Endothelial cell of umbilical vein (primary cell): ENCODE data around the gene ARHGEF28.

Source experiments
- EZH2 ChIP-seq: IDR thresholded peaks from 2 replicates; pipeline ENCODE4 v1.6.1; 2012; ENCODE audit warnings: borderline replicate concordance, low read depth, mild to moderate bottlenecking, moderate library complexity, low read length, inconsistent platforms; ENCODE audit not compliant: severe bottlenecking
- MYC ChIP-seq: IDR thresholded peaks from one replicate; pipeline ENCODE4 v1.6.1; 2011; ENCODE audit warnings: mild to moderate bottlenecking, low read depth, low read length
- POLR2A ChIP-seq: IDR thresholded peaks from 2 replicates; pipeline ENCODE4 v1.6.1; 2012; ENCODE audit warnings: low read depth, mild to moderate bottlenecking, control low read depth, low read length
- POLR2AphosphoS5 ChIP-seq: IDR thresholded peaks from 2 replicates; pipeline ENCODE4 v1.6.1; 2012; ENCODE audit warnings: low read depth, mild to moderate bottlenecking, control low read depth, low read length, moderate library complexity; ENCODE audit not compliant: insufficient read depth
- TF ChIP-seq, protein P1 (sequence below), 2 donors: IDR thresholded peaks; 1 replicate in 1 of 2; 2 replicates in 1 of 2; pipeline ENCODE4 v1.5.1; 2011; ENCODE audit warnings: low read length in 2 of 2, mild to moderate bottlenecking in 2 of 2, moderate library complexity in 2 of 2, control low read depth in 1 of 2, inconsistent platforms in 1 of 2, low read depth in 1 of 2; ENCODE audit not compliant: insufficient read depth in 1 of 2; ENCODE audit errors: extremely low read depth in 1 of 2
- TF ChIP-seq, protein P2 (sequence below): IDR thresholded peaks from 2 replicates; pipeline ENCODE4 v1.6.1; 2011; ENCODE audit not compliant: insufficient read depth, insufficient read length

DNA sequence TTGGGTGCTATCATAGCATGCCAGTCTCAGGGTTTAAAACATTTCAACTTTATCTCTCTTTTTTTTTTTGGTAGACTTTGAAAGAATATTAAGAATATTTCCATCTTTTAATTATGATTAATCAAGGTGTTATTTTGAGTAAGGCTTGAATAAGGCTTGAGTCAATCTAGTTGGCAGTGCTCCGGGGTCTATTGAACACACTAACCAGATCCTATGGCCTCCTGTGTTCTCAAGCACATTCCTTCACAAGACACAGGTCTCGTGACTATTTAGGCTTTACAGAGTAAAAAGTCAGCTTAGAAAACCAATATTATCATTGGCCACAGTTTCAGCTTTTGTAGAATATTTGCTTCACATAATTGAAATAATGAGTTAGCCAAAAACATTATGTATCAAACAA lies 151.2 kb downstream of the ARHGEF28 start:
- TF ChIP-seq, protein P1, sequence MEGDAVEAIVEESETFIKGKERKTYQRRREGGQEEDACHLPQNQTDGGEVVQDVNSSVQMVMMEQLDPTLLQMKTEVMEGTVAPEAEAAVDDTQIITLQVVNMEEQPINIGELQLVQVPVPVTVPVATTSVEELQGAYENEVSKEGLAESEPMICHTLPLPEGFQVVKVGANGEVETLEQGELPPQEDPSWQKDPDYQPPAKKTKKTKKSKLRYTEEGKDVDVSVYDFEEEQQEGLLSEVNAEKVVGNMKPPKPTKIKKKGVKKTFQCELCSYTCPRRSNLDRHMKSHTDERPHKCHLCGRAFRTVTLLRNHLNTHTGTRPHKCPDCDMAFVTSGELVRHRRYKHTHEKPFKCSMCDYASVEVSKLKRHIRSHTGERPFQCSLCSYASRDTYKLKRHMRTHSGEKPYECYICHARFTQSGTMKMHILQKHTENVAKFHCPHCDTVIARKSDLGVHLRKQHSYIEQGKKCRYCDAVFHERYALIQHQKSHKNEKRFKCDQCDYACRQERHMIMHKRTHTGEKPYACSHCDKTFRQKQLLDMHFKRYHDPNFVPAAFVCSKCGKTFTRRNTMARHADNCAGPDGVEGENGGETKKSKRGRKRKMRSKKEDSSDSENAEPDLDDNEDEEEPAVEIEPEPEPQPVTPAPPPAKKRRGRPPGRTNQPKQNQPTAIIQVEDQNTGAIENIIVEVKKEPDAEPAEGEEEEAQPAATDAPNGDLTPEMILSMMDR (IDR thresholded peaks at IDR 0.05; ENCODE audit: extremely low read depth in 1 of 2, insufficient read depth in 1 of 2, low read depth in 1 of 2, low read length in 2 of 2), result no peak
- no peak for TF ChIP-seq EZH2
- no peak for TF ChIP-seq POLR2A
- no peak for TF ChIP-seq POLR2AphosphoS5
- TF ChIP-seq, protein P2, sequence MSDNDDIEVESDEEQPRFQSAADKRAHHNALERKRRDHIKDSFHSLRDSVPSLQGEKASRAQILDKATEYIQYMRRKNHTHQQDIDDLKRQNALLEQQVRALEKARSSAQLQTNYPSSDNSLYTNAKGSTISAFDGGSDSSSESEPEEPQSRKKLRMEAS, result no peak
- no peak for TF ChIP-seq MYC
